H1 (cell line): ENCODE data around the gene DHRS3. TPM values are rescaled to one million over a fixed set of nuclear protein-coding genes. Genes with fewer than 3 reads are reported as not detected.
A peak's percentile ranks its signal among the peaks of the same experiment; 100 is the strongest.

ENCODE experiments used
- CTCF ChIA-PET: fragments of 300-600 bp; sonication (Branson Sonifier 250); formaldehyde crosslinking; loops from one replicate; lab custom pipeline; 2021; ENCODE audit not compliant: partially characterized antibody; lab: Charles Lee
- POLR2A ChIA-PET: fragments of 300-600 bp; sonication (Branson Sonifier 250); formaldehyde crosslinking; loops from one replicate; lab custom pipeline; 2021; ENCODE audit warnings: inconsistent platforms; ENCODE audit not compliant: partially characterized antibody; lab: Charles Lee
- DNase-seq, 2 experiments: peaks; one replicate each; pipeline versions ENCODE4 v3.0.0 to v3.0.0-alpha.2; 2010 to 2022; ENCODE audit warnings: low spot score in 2 of 2, low read depth in 1 of 2, mixed read lengths in 1 of 2
- FAIRE-seq: peaks from 2 replicates; lab custom pipeline; 2011; peaks lifted over from hg19 to GRCh38; lab: Jason Lieb, UNC
- H2AFZ ChIP-seq: 2 replicates; pipeline ENCODE4 v1.8.1; 2012; ENCODE audit warnings: low read length, inconsistent platforms
- H2AK5ac ChIP-seq: 2 replicates; pipeline ENCODE4 v1.6.1; 2013; ENCODE audit warnings: low read depth, low read length
- H2BK120ac ChIP-seq: replicated peaks from 2 replicates; pipeline ENCODE3; 2013; ENCODE audit warnings: low read depth, low read length, inconsistent platforms
- H2BK12ac ChIP-seq: 2 replicates; pipeline ENCODE4 v1.6.1; 2013; ENCODE audit warnings: low read depth, low read length
- H2BK15ac ChIP-seq: 2 replicates; pipeline ENCODE4 v1.6.1; 2013; ENCODE audit warnings: low read length
- H2BK20ac ChIP-seq: 2 replicates; pipeline ENCODE4 v1.6.1; 2013; ENCODE audit warnings: low read length
- H2BK5ac ChIP-seq: 2 replicates; pipeline ENCODE4 v1.6.1; 2013; ENCODE audit warnings: low read depth, low read length
- H3K14ac ChIP-seq: 2 replicates; pipeline ENCODE4 v1.6.1; 2013; ENCODE audit warnings: inconsistent platforms; ENCODE audit not compliant: insufficient read length
- H3K18ac ChIP-seq: 2 replicates; pipeline ENCODE4 v1.6.1; 2013; ENCODE audit warnings: low read length; ENCODE audit errors: extremely low read depth
- H3K23ac ChIP-seq: 2 replicates; pipeline ENCODE4 v1.6.1; 2013; ENCODE audit warnings: inconsistent platforms; ENCODE audit not compliant: insufficient read length
- H3K23me2 ChIP-seq: 2 replicates; pipeline ENCODE4 v1.6.1; 2013; ENCODE audit warnings: low read depth, low read length
- H3K27ac ChIP-seq: 2 replicates; pipeline ENCODE4 v1.6.1; 2011; ENCODE audit warnings: low read depth, low read length, inconsistent platforms
- H3K27me3 ChIP-seq, 4 experiments: replicated peaks in 1 of 4; 1 replicate in 1 of 4; 2 replicates in 3 of 4; pipeline versions ENCODE4 v1.6.1 to v1.8.1; 2011 to 2013; ENCODE audit warnings: low read length in 3 of 4, mild to moderate bottlenecking in 3 of 4, inconsistent platforms in 2 of 4, mixed read lengths in 2 of 4, moderate library complexity in 1 of 4; ENCODE audit not compliant: control insufficient read depth in 3 of 4, insufficient read depth in 3 of 4; ENCODE audit errors: extremely low read depth in 1 of 4
- H3K36me3 ChIP-seq, 4 experiments: 2 replicates each; pipeline versions ENCODE4 v1.6.1 to v1.8.1; 2011 to 2013; ENCODE audit warnings: mild to moderate bottlenecking in 4 of 4, low read length in 3 of 4, moderate library complexity in 2 of 4, control low read depth in 1 of 4, inconsistent platforms in 1 of 4; ENCODE audit not compliant: insufficient read depth in 4 of 4, control insufficient read depth in 2 of 4
- H3K4ac ChIP-seq: replicated peaks from 2 replicates; pipeline ENCODE3; 2013; ENCODE audit warnings: low read length, low read depth, mixed read lengths, inconsistent platforms; ENCODE audit not compliant: insufficient read length
- H3K4me1 ChIP-seq, 4 experiments: replicated peaks in 1 of 4; 1 replicate in 1 of 4; 2 replicates in 3 of 4; pipeline versions ENCODE4 v1.6.1 to v1.8.1; 2011 to 2013; ENCODE audit warnings: low read length in 3 of 4, inconsistent platforms in 2 of 4, mixed read lengths in 1 of 4; ENCODE audit not compliant: insufficient read depth in 4 of 4, control insufficient read depth in 3 of 4
- H3K4me2 ChIP-seq, 2 experiments: 2 replicates each; pipeline versions ENCODE4 v1.6.1 to v1.8.1; 2011 to 2013; ENCODE audit warnings: low read depth in 2 of 2, low read length in 2 of 2, control low read depth in 1 of 2, inconsistent platforms in 1 of 2, mild to moderate bottlenecking in 1 of 2; ENCODE audit not compliant: insufficient read depth in 1 of 2
- H3K4me3 ChIP-seq, 4 experiments: fragments of 200-600, 300-600 bp in 1 of 4; sonication (generic), shearing (Covaris generic), sonication (Bioruptor Twin) in 1 of 4; 2 replicates each; pipeline versions ENCODE4 v1.5.1 to v1.8.1; 2011 to 2016; ENCODE audit warnings: low read length in 4 of 4, low read depth in 3 of 4, control low read depth in 2 of 4, inconsistent platforms in 2 of 4, mild to moderate bottlenecking in 2 of 4, mixed read lengths in 1 of 4, moderate library complexity in 1 of 4; ENCODE audit not compliant: insufficient read depth in 2 of 4; ENCODE audit errors: extremely low read depth in 1 of 4
- H3K56ac ChIP-seq: replicated peaks from 2 replicates; pipeline ENCODE3; 2013; ENCODE audit warnings: low read depth, mild to moderate bottlenecking, mixed read lengths, low read length, inconsistent platforms; ENCODE audit not compliant: insufficient read length
- H3K79me1 ChIP-seq: 2 replicates; pipeline ENCODE4 v1.6.1; 2013; ENCODE audit warnings: low read depth, low read length, control low read depth
- H3K79me2 ChIP-seq, 2 experiments: 2 replicates each; pipeline versions ENCODE4 v1.6.1 to v1.8.1; 2012 to 2013; ENCODE audit warnings: low read length in 2 of 2, mild to moderate bottlenecking in 2 of 2, inconsistent platforms in 1 of 2; ENCODE audit not compliant: insufficient read depth in 2 of 2, control insufficient read depth in 1 of 2
- H3K9ac ChIP-seq, 4 experiments: replicated peaks in 1 of 4; 1 replicate in 1 of 4; 2 replicates in 3 of 4; pipeline versions ENCODE4 v1.6.1 to v1.8.1; 2011 to 2013; ENCODE audit warnings: low read depth in 3 of 4, low read length in 3 of 4, control low read depth in 2 of 4, mild to moderate bottlenecking in 2 of 4, moderate library complexity in 2 of 4, inconsistent platforms in 1 of 4; ENCODE audit errors: extremely low read depth in 1 of 4
- H3K9me3 ChIP-seq, 2 experiments: 2 replicates each; pipeline versions ENCODE4 v1.6.1 to v1.8.1; 2012 to 2013; ENCODE audit warnings: mild to moderate bottlenecking in 2 of 2, moderate library complexity in 2 of 2, control low read depth in 1 of 2, inconsistent platforms in 1 of 2, low read depth in 1 of 2, low read length in 1 of 2, mixed read lengths in 1 of 2; ENCODE audit not compliant: insufficient read depth in 2 of 2
- H4K20me1 ChIP-seq, 2 experiments: replicated peaks in 1 of 2; 2 replicates each; pipeline versions ENCODE3 to v1.8.1; 2011 to 2013; ENCODE audit warnings: inconsistent platforms in 2 of 2, low read length in 2 of 2, mild to moderate bottlenecking in 1 of 2; ENCODE audit not compliant: insufficient read depth in 2 of 2, control insufficient read depth in 1 of 2
- H4K5ac ChIP-seq: 2 replicates; pipeline ENCODE4 v1.6.1; 2013; ENCODE audit warnings: low read length, low read depth, mixed read lengths, inconsistent platforms; ENCODE audit not compliant: insufficient read length
- H4K8ac ChIP-seq: 2 replicates; pipeline ENCODE4 v1.8.0; 2013; ENCODE audit warnings: mild to moderate bottlenecking, moderate library complexity, low read length, inconsistent platforms; ENCODE audit not compliant: insufficient read depth; ENCODE audit errors: extremely low read depth
- H4K91ac ChIP-seq: replicated peaks from 2 replicates; pipeline ENCODE3; 2013; ENCODE audit warnings: low read length, mixed read lengths, inconsistent platforms; ENCODE audit not compliant: insufficient read length
- RFX5 ChIP-seq: IDR thresholded peaks from 2 replicates; pipeline ENCODE4 v1.6.1; 2011; ENCODE audit warnings: low read depth, low read length, improper control_type of control experiment, borderline replicate concordance
- SIX5 ChIP-seq: IDR thresholded peaks from 2 replicates; pipeline ENCODE4 v1.6.1; 2011; ENCODE audit warnings: mild to moderate bottlenecking, low read depth, low read length
- WGBS, 2 experiments: shearing (Covaris generic) in 1 of 2; methylation state at CpG; one replicate each; pipeline versions ENCODE4 v1.1.6 to v1.1.7; 2013 to 2015; ENCODE audit warnings: low lambda C conversion rate in 2 of 2, mixed read lengths in 2 of 2, inconsistent platforms in 1 of 2, low coverage in 1 of 2, missing lambda C conversion rate in 1 of 2; ENCODE audit not compliant: insufficient replicate concordance in 2 of 2, insufficient coverage in 1 of 2, insufficient read length in 1 of 2; ENCODE audit errors: extremely low coverage in 1 of 2, missing lambda C conversion rate in 1 of 2; 5-methylcytosine and 5-hydroxymethylcytosine counted together
- polyA plus RNA-seq, 7 experiments: library from polyadenylated mRNA; depleted of rRNA in 3 of 7; stranded (reverse) in 5 of 7; unstranded in 2 of 7; fragments of >200 nt in 5 of 7; fragments of 200-250 nt in 2 of 7; gene quantifications; 1 replicate in 5 of 7; 2 replicates in 1 of 7; 4 replicates in 1 of 7; pipeline versions ENCODE4 v1.2.1 to v1.2.3, GENCODE V29; 2011 to 2013; ENCODE audit warnings: missing spikeins in 2 of 7, mixed read lengths in 2 of 7
- total RNA-seq: library from RNA; stranded (reverse); fragmentation: NEBNext Ultra II Directional; extraction: Animal tissue kit (Norgen Biotek cat#: 25700); gene quantifications from 2 replicates; pipeline ENCODE4 v1.2.1, GENCODE V29; 2021
- TF ChIP-seq, protein P1 (sequence below): IDR thresholded peaks from 2 replicates; pipeline ENCODE4 v1.6.1; 2011; ENCODE audit warnings: low read length, improper control_type of control experiment

DHRS3 gene
- total and polyA plus RNA-seq, 2 of the 8 experiments (the other 6 are each of a cell fraction or from before 2014, with no cell fraction given): 32.5 to 36.4 TPM

GRCh38 chr1:12565966-12566352 is 52.1 kb downstream of the DHRS3 start:
- CTCF ChIA-PET: interaction anchor here (1.2 to 2.1 kb wide), 3 partner anchors 12 to 82 kb away, joined by 3 to 5 read pairs (median 4); no protein-coding TSS in a partner anchor
- H4K8ac ChIP-seq: no peak overlapping the region
- no peak overlapping the region for H2BK120ac ChIP-seq
- no peak overlapping the region for H2BK20ac ChIP-seq
- WGBS, 2 experiments: 80% methylated on average over 7 of the region's 7 CpGs; no CpG with 5 or more reads in 1 of the 2 experiments
- H4K20me1 ChIP-seq: no peaks in the 10 kb centered on the region
- no peaks in the 10 kb centered on the region for H3K79me2 ChIP-seq
- H3K4ac ChIP-seq: no peak overlapping the region
- no peak overlapping the region for H3K14ac ChIP-seq
- H3K9me3 ChIP-seq: peaks cover 12 to 13% of the 10 kb centered on the region in 2 experiments; a peak in 3 of 4 replicates
- H3K23me2 ChIP-seq: no peaks in the 10 kb centered on the region
- H2AK5ac ChIP-seq: no peak overlapping the region
- H3K18ac ChIP-seq: no peak overlapping the region
- no peak overlapping the region for H3K4me2 ChIP-seq
- peaks cover 2 to 15% (median 5%) of the 10 kb centered on the region in 4 experiments; a peak in 4 of 8 replicates for H3K36me3 ChIP-seq
- no peak for DNase-seq
- no peaks in the 10 kb centered on the region for H3K79me1 ChIP-seq
- FAIRE-seq: no peak
- H3K4me3 ChIP-seq: no peak overlapping the region
- H4K91ac ChIP-seq: no peak overlapping the region
- no peak overlapping the region for H3K9ac ChIP-seq
- no peak overlapping the region for H2BK12ac ChIP-seq
- no peaks in the 10 kb centered on the region for H3K4me1 ChIP-seq
- H2BK5ac ChIP-seq: no peak overlapping the region
- no peak overlapping the region for H3K56ac ChIP-seq
- no peak overlapping the region for H3K27ac ChIP-seq
- no peak overlapping the region for H2BK15ac ChIP-seq
- POLR2A ChIA-PET: interaction anchor here (1.0 to 2.5 kb wide), 3 partner anchors 10 to 12 kb away, joined by 5 to 6 read pairs (median 5); no protein-coding TSS in a partner anchor
- H4K5ac ChIP-seq: no peak overlapping the region
- no peak overlapping the region for H2AFZ ChIP-seq
- TF ChIP-seq RFX5 (peak; percentile 92), SIX5 (no peak)
- TF ChIP-seq, protein P1, sequence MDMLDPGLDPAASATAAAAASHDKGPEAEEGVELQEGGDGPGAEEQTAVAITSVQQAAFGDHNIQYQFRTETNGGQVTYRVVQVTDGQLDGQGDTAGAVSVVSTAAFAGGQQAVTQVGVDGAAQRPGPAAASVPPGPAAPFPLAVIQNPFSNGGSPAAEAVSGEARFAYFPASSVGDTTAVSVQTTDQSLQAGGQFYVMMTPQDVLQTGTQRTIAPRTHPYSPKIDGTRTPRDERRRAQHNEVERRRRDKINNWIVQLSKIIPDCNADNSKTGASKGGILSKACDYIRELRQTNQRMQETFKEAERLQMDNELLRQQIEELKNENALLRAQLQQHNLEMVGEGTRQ: peak; percentile 40; the same call in 1 of the 2 replicates
- no peak overlapping the region for H3K23ac ChIP-seq
- H3K27me3 ChIP-seq: no peaks in the 10 kb centered on the region
